Endothelial cell of umbilical vein (primary cell): ENCODE results near the gene PIWIL4.

Experiments
- CTCF ChIP-seq, 2 donors: IDR thresholded peaks; 1 replicate in 1 of 2; 2 replicates in 1 of 2; pipeline ENCODE4 v1.5.1; 2011; ENCODE audit warnings: low read length in 2 of 2, mild to moderate bottlenecking in 2 of 2, moderate library complexity in 2 of 2, control low read depth in 1 of 2, inconsistent platforms in 1 of 2, low read depth in 1 of 2; ENCODE audit not compliant: insufficient read depth in 1 of 2; ENCODE audit errors: extremely low read depth in 1 of 2
- GATA2 ChIP-seq: IDR thresholded peaks from 2 replicates; pipeline ENCODE4 v1.7.0; 2011; ENCODE audit warnings: low read depth, mild to moderate bottlenecking, moderate library complexity, mixed read lengths, low read length; ENCODE audit not compliant: insufficient read length, insufficient read depth
- JUN ChIP-seq: IDR thresholded peaks from 2 replicates; pipeline ENCODE4 v1.6.1; 2011; ENCODE audit warnings: borderline replicate concordance, low read depth; ENCODE audit not compliant: insufficient read length, insufficient read depth
- MYC ChIP-seq: IDR thresholded peaks from one replicate; pipeline ENCODE4 v1.6.1; 2011; ENCODE audit warnings: mild to moderate bottlenecking, low read depth, low read length
- POLR2A ChIP-seq: IDR thresholded peaks from 2 replicates; pipeline ENCODE4 v1.6.1; 2012; ENCODE audit warnings: low read depth, mild to moderate bottlenecking, control low read depth, low read length
- POLR2AphosphoS5 ChIP-seq: IDR thresholded peaks from 2 replicates; pipeline ENCODE4 v1.6.1; 2012; ENCODE audit warnings: low read depth, mild to moderate bottlenecking, control low read depth, low read length, moderate library complexity; ENCODE audit not compliant: insufficient read depth
- TF ChIP-seq, protein P1 (sequence below): IDR thresholded peaks from 2 replicates; pipeline ENCODE4 v1.6.1; 2011; ENCODE audit not compliant: insufficient read depth, insufficient read length

- no peak for TF ChIP-seq JUN
- TF ChIP-seq POLR2AphosphoS5 = no peak
- no peak for TF ChIP-seq CTCF (IDR thresholded peaks at IDR 0.05; ENCODE audit: extremely low read depth in 1 of 2, insufficient read depth in 1 of 2, low read depth in 1 of 2, low read length in 2 of 2)
- TF ChIP-seq GATA2 = no peak
- TF ChIP-seq, protein P1, sequence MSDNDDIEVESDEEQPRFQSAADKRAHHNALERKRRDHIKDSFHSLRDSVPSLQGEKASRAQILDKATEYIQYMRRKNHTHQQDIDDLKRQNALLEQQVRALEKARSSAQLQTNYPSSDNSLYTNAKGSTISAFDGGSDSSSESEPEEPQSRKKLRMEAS = no peak
- no peak for TF ChIP-seq MYC
- TF ChIP-seq POLR2A = no peak
These were observed 97.2 kb downstream of the PIWIL4 start for GRCh38 chr11:94664346-94664745.
